GM13977 (cell line): ENCODE data around the gene EEFSEC.

ENCODE experiments used
- DNase-seq: peaks from one replicate; pipeline ENCODE4 v3.0.0; 2012; ENCODE audit warnings: low spot score
- in situ Hi-C: fragments of 300-500 bp; cut with MboI; formaldehyde crosslinking; loops from one replicate; pipeline ENCODE4 v1.12.0; 2022; ENCODE audit warnings: low sequenced_read_pairs, low pct_unique_long_range_greater_than_20kb, mixed read lengths, inconsistent platforms; ENCODE audit not compliant: unreplicated experiment
- TF ChIP-seq, protein P1 (sequence below): IDR thresholded peaks from 2 replicates; pipeline ENCODE4 v1.5.1; 2012; ENCODE audit warnings: mild to moderate bottlenecking, control low read depth; ENCODE audit not compliant: insufficient read depth; ENCODE audit errors: extremely low read depth, missing control alignments

EEFSEC gene

DNA sequence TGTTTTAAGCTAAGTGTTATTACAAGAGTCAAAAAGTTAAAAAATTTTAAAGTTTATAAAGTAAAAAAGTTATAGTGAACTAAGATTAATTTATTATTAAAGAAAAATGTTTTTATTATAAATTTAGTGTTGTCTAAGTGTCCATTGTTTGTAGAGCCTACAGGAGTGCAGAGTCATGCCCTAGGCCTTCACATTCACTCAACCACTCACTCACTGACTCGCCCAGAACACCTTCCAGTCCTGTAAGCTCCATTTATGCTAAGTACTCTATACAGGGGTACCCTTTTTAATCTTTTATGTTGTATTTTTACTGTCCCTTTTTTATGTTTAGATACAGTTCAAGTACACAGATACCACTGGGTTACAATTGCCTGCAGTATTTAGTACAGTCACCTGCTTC lies 37.2 kb downstream of the EEFSEC start:
- no peak for DNase-seq
- in situ Hi-C loops = no loop called here
- TF ChIP-seq, protein P1, sequence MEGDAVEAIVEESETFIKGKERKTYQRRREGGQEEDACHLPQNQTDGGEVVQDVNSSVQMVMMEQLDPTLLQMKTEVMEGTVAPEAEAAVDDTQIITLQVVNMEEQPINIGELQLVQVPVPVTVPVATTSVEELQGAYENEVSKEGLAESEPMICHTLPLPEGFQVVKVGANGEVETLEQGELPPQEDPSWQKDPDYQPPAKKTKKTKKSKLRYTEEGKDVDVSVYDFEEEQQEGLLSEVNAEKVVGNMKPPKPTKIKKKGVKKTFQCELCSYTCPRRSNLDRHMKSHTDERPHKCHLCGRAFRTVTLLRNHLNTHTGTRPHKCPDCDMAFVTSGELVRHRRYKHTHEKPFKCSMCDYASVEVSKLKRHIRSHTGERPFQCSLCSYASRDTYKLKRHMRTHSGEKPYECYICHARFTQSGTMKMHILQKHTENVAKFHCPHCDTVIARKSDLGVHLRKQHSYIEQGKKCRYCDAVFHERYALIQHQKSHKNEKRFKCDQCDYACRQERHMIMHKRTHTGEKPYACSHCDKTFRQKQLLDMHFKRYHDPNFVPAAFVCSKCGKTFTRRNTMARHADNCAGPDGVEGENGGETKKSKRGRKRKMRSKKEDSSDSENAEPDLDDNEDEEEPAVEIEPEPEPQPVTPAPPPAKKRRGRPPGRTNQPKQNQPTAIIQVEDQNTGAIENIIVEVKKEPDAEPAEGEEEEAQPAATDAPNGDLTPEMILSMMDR = no peak

DNA sequence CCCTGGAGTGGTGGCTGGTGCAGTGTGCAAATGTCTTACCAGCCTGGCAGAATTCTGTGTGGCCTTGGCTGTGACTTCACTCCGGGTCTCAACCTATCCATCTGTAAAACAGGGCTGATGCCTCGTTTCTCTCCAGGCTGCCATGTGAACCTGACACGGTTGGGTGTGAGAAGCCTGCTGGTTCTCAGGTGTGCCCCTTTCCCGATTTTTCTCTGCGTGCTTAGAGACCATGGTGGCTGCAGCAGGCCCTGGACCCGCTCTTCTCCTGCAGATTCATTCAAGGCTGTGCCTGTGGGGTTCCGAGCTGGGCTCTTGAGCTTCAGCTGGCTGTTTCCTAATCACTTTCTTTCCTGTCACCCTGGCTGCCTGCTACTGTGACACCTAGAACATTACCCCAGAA lies 38.9 kb downstream of the EEFSEC start:
- in situ Hi-C loops = no loop called here
- no peak for DNase-seq
- TF ChIP-seq, protein P1 = no peak

DNA sequence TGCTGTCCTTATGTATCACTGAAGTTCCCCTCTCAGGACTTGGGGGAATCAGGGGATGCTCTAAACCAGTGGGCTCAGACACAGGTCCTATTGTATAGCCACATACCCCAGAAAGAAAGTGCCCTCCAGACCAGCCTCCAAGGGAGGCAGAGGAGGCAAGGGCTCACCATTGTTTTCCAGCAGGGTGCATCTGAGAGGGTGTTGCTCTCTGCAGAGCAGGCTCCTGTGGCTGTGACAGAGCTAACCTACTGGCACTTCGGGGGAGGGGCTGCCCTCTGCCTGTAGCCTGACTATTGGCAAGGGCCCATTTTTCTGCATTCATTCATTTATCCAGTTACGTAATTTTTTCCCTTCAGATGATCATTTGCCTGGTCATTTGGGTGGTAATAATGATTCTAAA lies 39.9 kb downstream of the EEFSEC start:
- no peak for DNase-seq
- in situ Hi-C loops = no loop called here
- TF ChIP-seq, protein P1 = no peak

DNA sequence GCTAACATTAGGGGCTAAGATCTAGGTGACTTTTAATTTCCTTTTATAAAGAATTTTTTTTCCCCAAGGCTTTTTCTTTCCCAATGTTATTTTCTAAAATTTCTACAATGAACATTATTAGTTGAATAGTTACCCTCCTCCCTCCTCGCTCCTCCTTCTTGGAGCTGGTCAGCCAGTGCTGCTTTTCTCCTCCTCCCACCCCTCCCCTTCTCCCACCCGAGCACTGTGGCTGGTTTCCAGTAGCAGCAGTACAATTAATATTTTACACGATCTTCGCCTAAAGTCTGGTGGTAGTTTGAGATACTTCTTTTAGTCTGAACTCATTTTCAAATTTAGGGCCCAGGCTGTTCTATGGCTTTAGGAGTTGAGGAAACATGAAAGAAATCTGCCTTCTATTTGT lies 41.6 kb downstream of the EEFSEC start:
- DNase-seq = no peak
- in situ Hi-C loops = no loop called here
- TF ChIP-seq, protein P1 = no peak

DNA sequence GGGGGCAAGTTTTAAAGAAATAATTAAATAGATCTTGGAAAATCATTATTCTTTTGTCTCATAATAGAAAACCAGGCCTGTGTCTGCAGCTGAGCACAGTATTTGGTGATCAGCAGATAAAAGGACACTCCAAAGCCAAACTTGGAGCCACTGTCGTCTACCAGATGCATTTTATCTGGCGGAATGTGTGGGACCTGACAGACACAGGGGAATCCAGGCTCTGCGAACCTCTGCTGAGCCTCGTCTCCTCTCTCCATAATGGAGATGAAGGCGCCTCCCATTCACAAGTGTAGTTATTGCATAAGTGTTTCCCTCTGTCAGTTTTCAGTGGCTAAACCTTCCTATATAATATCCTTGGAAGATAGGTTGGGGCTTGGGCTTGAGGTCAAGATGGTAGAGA lies 42.1 kb downstream of the EEFSEC start:
- TF ChIP-seq, protein P1 = no peak
- no peak for DNase-seq
- in situ Hi-C loops = no loop called here

DNA sequence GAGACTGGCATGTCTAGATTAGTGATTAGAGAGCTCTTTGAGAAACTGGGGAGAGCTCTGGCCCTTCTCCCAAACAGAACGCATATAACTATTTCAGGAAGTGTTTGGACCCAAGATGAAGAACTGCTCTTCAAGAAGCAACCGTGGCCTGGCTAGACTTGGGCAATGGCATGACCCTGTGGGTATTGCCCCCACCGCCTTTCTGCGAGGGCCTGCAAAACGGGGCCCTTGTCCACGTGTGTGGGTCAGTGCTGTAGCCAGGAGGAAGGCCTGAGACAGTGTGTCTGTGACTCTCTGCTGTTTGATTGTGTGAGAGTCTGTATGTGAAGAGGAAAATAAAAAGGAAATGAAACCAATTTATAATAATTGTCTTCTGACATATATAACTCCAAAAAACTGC lies 42.5 kb downstream of the EEFSEC start:
- TF ChIP-seq, protein P1 = no peak
- in situ Hi-C loops = no loop called here
- DNase-seq = no peak

DNA sequence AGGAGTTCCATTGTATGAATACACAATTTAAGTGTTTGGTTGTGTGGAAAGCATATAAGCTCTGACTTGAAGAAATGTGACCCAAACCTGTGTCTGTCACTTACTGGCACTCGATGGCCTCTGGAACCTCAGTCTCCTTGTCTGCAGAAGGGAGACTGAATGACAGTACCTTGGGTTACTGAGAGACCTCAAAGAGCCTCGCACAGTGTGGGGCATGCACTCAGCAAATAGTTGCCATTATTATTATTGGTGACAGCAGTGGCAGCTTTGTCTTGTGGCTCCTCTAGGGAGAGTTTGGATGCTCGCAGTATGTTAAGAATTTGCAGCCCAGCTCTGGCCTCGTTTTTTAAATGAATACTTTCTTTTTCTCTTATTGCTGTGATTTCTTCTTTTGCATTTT lies 43.4 kb downstream of the EEFSEC start:
- TF ChIP-seq, protein P1 = no peak
- in situ Hi-C loops = no loop called here
- no peak for DNase-seq
